IMR-90 (cell line): ENCODE results near the gene RNF123. TPM values are rescaled to one million over a fixed set of nuclear protein-coding genes. Genes with fewer than 3 reads are reported as not detected.

ENCODE experiments used
- ATAC-seq: fragments of 200-7000 bp; cut with Tn5 transposase; 2 replicates; pipeline ENCODE4 v1.9.1; 2020; ENCODE audit warnings: low read depth, mild to moderate bottlenecking, moderate library complexity
- BruUV-seq: library from RNA; stranded (reverse); fragments of 400-500 nt; replicated peaks from 2 replicates; lab custom pipeline; 2021; lab: Mats Ljungman, UMichigan
- CTCF ChIA-PET: fragments of 300-600 bp; formaldehyde crosslinking; extraction: SDS; loops from one replicate; lab custom pipeline; 2021; ENCODE audit warnings: antibody characterized with exemption; lab: Yijun Ruan, JAX
- POLR2A ChIA-PET: fragments of 300-600 bp; sonication (Branson Sonifier 250); formaldehyde crosslinking; loops from one replicate; lab custom pipeline; 2022; ENCODE audit warnings: antibody characterized with exemption; ENCODE audit not compliant: unreplicated experiment; lab: Charles Lee
- DNase-seq: peaks from one replicate; pipeline ENCODE4 v3.0.0; 2013
- H2AFZ ChIP-seq: replicated peaks from 2 replicates; pipeline ENCODE3; 2013; ENCODE audit warnings: low read length, mild to moderate bottlenecking; ENCODE audit not compliant: poor library complexity
- H2AK5ac ChIP-seq: 2 replicates; pipeline ENCODE4 v1.6.1; 2013; ENCODE audit warnings: low read depth, low read length, inconsistent platforms
- H2AK9ac ChIP-seq: replicated peaks from 2 replicates; pipeline ENCODE3; 2013; ENCODE audit warnings: mild to moderate bottlenecking, low read depth, low read length, moderate library complexity; ENCODE audit not compliant: poor library complexity
- H2BK120ac ChIP-seq: 2 replicates; pipeline ENCODE4 v1.6.1; 2013; ENCODE audit warnings: low read depth, low read length, inconsistent platforms
- H2BK15ac ChIP-seq: 3 replicates; pipeline ENCODE4 v1.6.1; 2013; ENCODE audit warnings: low read depth, low read length, inconsistent platforms
- H2BK20ac ChIP-seq: 2 replicates; pipeline ENCODE4 v1.6.1; 2013; ENCODE audit warnings: low read depth, mild to moderate bottlenecking, inconsistent platforms, low read length, moderate library complexity
- H2BK5ac ChIP-seq: 2 replicates; pipeline ENCODE4 v1.6.1; 2013; ENCODE audit warnings: mild to moderate bottlenecking, low read depth, low read length, inconsistent platforms; ENCODE audit not compliant: poor library complexity, severe bottlenecking
- H3K14ac ChIP-seq: replicated peaks from 2 replicates; pipeline ENCODE4 v1.6.1; 2013; ENCODE audit warnings: low read depth, low read length, inconsistent platforms
- H3K18ac ChIP-seq: 2 replicates; pipeline ENCODE4 v1.6.1; 2013; ENCODE audit warnings: low read depth, low read length, control low read depth
- H3K23ac ChIP-seq: 2 replicates; pipeline ENCODE4 v1.6.1; 2013; ENCODE audit warnings: low read depth, low read length, inconsistent platforms
- H3K27ac ChIP-seq: 2 replicates; pipeline ENCODE4 v1.5.1; 2013; ENCODE audit warnings: mild to moderate bottlenecking, control low read depth, low read length; ENCODE audit not compliant: insufficient read depth
- H3K27me3 ChIP-seq: 2 replicates; pipeline ENCODE4 v1.6.1; 2013; ENCODE audit warnings: low read length; ENCODE audit not compliant: control insufficient read depth, insufficient read depth
- H3K36me3 ChIP-seq: 2 replicates; pipeline ENCODE4 v1.6.1; 2013; ENCODE audit warnings: low read length, mixed read lengths; ENCODE audit not compliant: control insufficient read depth, insufficient read depth
- H3K4ac ChIP-seq: 2 replicates; pipeline ENCODE4 v1.6.1; 2013; ENCODE audit warnings: low read depth, low read length, inconsistent platforms
- H3K4me1 ChIP-seq: 2 replicates; pipeline ENCODE4 v1.6.1; 2013; ENCODE audit warnings: low read length, mixed read lengths; ENCODE audit not compliant: control insufficient read depth, insufficient read depth
- H3K4me2 ChIP-seq: 2 replicates; pipeline ENCODE4 v1.6.1; 2013; ENCODE audit warnings: low read depth, mild to moderate bottlenecking, control low read depth, low read length, moderate library complexity
- H3K4me3 ChIP-seq: 2 replicates; pipeline ENCODE4 v1.5.1; 2013; ENCODE audit warnings: low read depth, mild to moderate bottlenecking, control low read depth, low read length, moderate library complexity; ENCODE audit not compliant: insufficient read depth
- H3K56ac ChIP-seq: 2 replicates; pipeline ENCODE4 v1.6.1; 2013; ENCODE audit warnings: low read length, inconsistent platforms; ENCODE audit not compliant: insufficient read depth; ENCODE audit errors: extremely low read depth
- H3K79me1 ChIP-seq, 2 experiments: 2 replicates each; pipeline ENCODE4 v1.6.1; 2013; ENCODE audit warnings: low read length in 2 of 2, inconsistent platforms in 1 of 2, low read depth in 1 of 2
- H3K9ac ChIP-seq: 2 replicates; pipeline ENCODE4 v1.6.1; 2013; ENCODE audit warnings: low read depth, low read length, control low read depth
- H3K9me1 ChIP-seq: 2 replicates; pipeline ENCODE4 v1.6.1; 2013; ENCODE audit warnings: low read length, inconsistent platforms; ENCODE audit not compliant: insufficient read depth
- H3K9me3 ChIP-seq: 2 replicates; pipeline ENCODE4 v1.6.1; 2013; ENCODE audit warnings: low read length; ENCODE audit not compliant: control insufficient read depth, insufficient read depth
- H4K20me1 ChIP-seq: 2 replicates; pipeline ENCODE4 v1.6.1; 2013; ENCODE audit warnings: low read length, inconsistent platforms; ENCODE audit not compliant: insufficient read depth
- H4K5ac ChIP-seq: 2 replicates; pipeline ENCODE4 v1.6.1; 2013; ENCODE audit warnings: mild to moderate bottlenecking, low read depth, low read length, control low read depth
- H4K8ac ChIP-seq, 2 experiments: 2 replicates each; pipeline ENCODE4 v1.6.1; 2013; ENCODE audit warnings: low read depth in 2 of 2, low read length in 2 of 2, control low read depth in 1 of 2, inconsistent platforms in 1 of 2
- H4K91ac ChIP-seq: 2 replicates; pipeline ENCODE4 v1.6.1; 2013; ENCODE audit warnings: low read depth, low read length, inconsistent platforms; ENCODE audit not compliant: insufficient read depth
- BHLHE40 ChIP-seq: fragments of 150-350 bp; IDR thresholded peaks from 2 replicates; pipeline ENCODE4 v1.6.1; 2016; ENCODE audit warnings: mild to moderate bottlenecking, low read depth, low read length
- CEBPB ChIP-seq: IDR thresholded peaks from 2 replicates; pipeline ENCODE4 v1.6.1; 2012; ENCODE audit warnings: low read depth, low read length, improper control_type of control experiment
- CTCF ChIP-seq: conservative IDR thresholded peaks from 2 replicates; pipeline ENCODE4 v1.5.1; 2012; ENCODE audit warnings: mild to moderate bottlenecking, low read depth, low read length, improper control_type of control experiment
- ELK1 ChIP-seq: fragments of 150-350 bp; IDR thresholded peaks from 2 replicates; pipeline ENCODE4 v1.6.1; 2016; ENCODE audit warnings: low read depth, mild to moderate bottlenecking, low read length, moderate library complexity, borderline replicate concordance
- MAFK ChIP-seq: IDR thresholded peaks from 2 replicates; pipeline ENCODE4 v1.6.1; 2012; ENCODE audit warnings: low read depth, low read length, improper control_type of control experiment
- MAZ ChIP-seq: IDR thresholded peaks from 2 replicates; pipeline ENCODE4 v1.6.1; 2012; ENCODE audit warnings: low read depth, mild to moderate bottlenecking, low read length, improper control_type of control experiment, moderate library complexity, borderline replicate concordance
- MXI1 ChIP-seq: IDR thresholded peaks from 2 replicates; pipeline ENCODE4 v1.6.1; 2012; ENCODE audit warnings: low read depth, mild to moderate bottlenecking, low read length, moderate library complexity, borderline replicate concordance
- NFE2L2 ChIP-seq: fragments of 150-350 bp; IDR thresholded peaks from 2 replicates; pipeline ENCODE4 v1.6.1; 2016; ENCODE audit warnings: low read depth, mild to moderate bottlenecking, low read length
- RAD21 ChIP-seq: IDR thresholded peaks from 2 replicates; pipeline ENCODE4 v1.6.1; 2012; ENCODE audit warnings: low read length, improper control_type of control experiment
- RCOR1 ChIP-seq: IDR thresholded peaks from 2 replicates; pipeline ENCODE4 v1.6.1; 2012; ENCODE audit warnings: mild to moderate bottlenecking, low read length, improper control_type of control experiment; ENCODE audit not compliant: insufficient replicate concordance
- RFX5 ChIP-seq: IDR thresholded peaks from 2 replicates; pipeline ENCODE4 v1.8.0; 2012; ENCODE audit warnings: low read depth, mild to moderate bottlenecking, low read length, moderate library complexity
- SMC3 ChIP-seq: fragments of 150-350 bp; IDR thresholded peaks from 2 replicates; pipeline ENCODE4 v1.6.1; 2016; ENCODE audit warnings: low read depth, mild to moderate bottlenecking, antibody characterized with exemption, low read length, moderate library complexity
- WGBS, 2 experiments: methylation state at CpG; one replicate each; pipeline versions ENCODE4 v1.1.5 to v1.1.7; 2013; ENCODE audit warnings: missing lambda C conversion rate in 2 of 2; ENCODE audit not compliant: insufficient read length in 1 of 2; ENCODE audit errors: extremely low coverage in 2 of 2; 5-methylcytosine and 5-hydroxymethylcytosine counted together
- dilution Hi-C: fragments of 300-500 bp; cut with HindIII; formaldehyde crosslinking; loops from one replicate; pipeline ENCODE4 v1.14.3; 2018; ENCODE audit warnings: low sequenced_read_pairs; ENCODE audit not compliant: unreplicated experiment
- in situ Hi-C: fragments of 300-500 bp; cut with MboI; formaldehyde crosslinking; loops from 3 replicates; pipeline ENCODE4 v1.14.3; 2019; ENCODE audit warnings: low sequenced_read_pairs, inconsistent platforms, mixed read lengths
- intact Hi-C: fragments of 100-400 bp; cut with micrococcal nuclease; formaldehyde crosslinking; loops from 2 replicates; pipeline ENCODE4 v1.10.0; 2022
- polyA plus RNA-seq, 3 experiments: library from polyadenylated mRNA; depleted of rRNA; stranded (reverse); fragments of >200 nt; gene quantifications; 2 replicates each; pipeline ENCODE4 v1.2.3, GENCODE V29; 2012; ENCODE audit warnings: low replicate concordance in 1 of 3
- total RNA-seq: library from RNA; depleted of rRNA; stranded (reverse); fragments of >200 nt; gene quantifications from 2 replicates; pipeline ENCODE4 v1.2.3, GENCODE V29; 2012

RNF123 gene
- total and polyA plus RNA-seq, 2 of the 4 experiments (the other 2 are of a cell fraction) = 13.4 to 37.7 TPM

- H2BK120ac ChIP-seq = no peak overlapping the region
- CTCF ChIA-PET = no interaction called here
- no peak overlapping the region for H2AK9ac ChIP-seq
- no peaks in the 10 kb centered on the region for H3K4me1 ChIP-seq
- BruUV-seq = no TSS peak
- H3K4me2 ChIP-seq = no peak overlapping the region
- H4K8ac ChIP-seq = no peak overlapping the region
- no peak overlapping the region for H4K5ac ChIP-seq
- no peak overlapping the region for H3K27ac ChIP-seq
- H3K27me3 ChIP-seq = no peaks in the 10 kb centered on the region
- H3K23ac ChIP-seq = no peak overlapping the region
- no peak overlapping the region for H4K91ac ChIP-seq
- no peak overlapping the region for H3K4ac ChIP-seq
- H3K18ac ChIP-seq = no peak overlapping the region
- no peak overlapping the region for H2AK5ac ChIP-seq
- DNase-seq (no peak), ATAC-seq (no peak)
- dilution Hi-C loops (no loop called here), intact Hi-C loops (no loop called here), in situ Hi-C loops (no loop called here)
- no peaks in the 10 kb centered on the region for H3K9me3 ChIP-seq
- H2BK15ac ChIP-seq = no peak overlapping the region
- no peaks in the 10 kb centered on the region for H3K9me1 ChIP-seq
- POLR2A ChIA-PET = no interaction called here
- no peak overlapping the region for H3K56ac ChIP-seq
- no CpG with 5 or more reads among the region's 6 CpGs for WGBS, 2 experiments
- H3K79me1 ChIP-seq = peaks cover 5 to 8% of the 10 kb centered on the region in 2 experiments; a peak in 1 of 4 replicates
- no peak overlapping the region for H3K4me3 ChIP-seq
- TF ChIP-seq NFE2L2 (no peak), BHLHE40 (no peak), RFX5 (no peak), RCOR1 (no peak), MAZ (no peak), MXI1 (no peak), CTCF (no peak), MAFK (no peak), CEBPB (no peak), RAD21 (no peak), ELK1 (no peak), SMC3 (no peak)
- peak overlapping the region; percentile 32 for H2AFZ ChIP-seq
- H3K9ac ChIP-seq = no peak overlapping the region
- H2BK5ac ChIP-seq = no peak overlapping the region
- H2BK20ac ChIP-seq = no peak overlapping the region
- peaks cover 57% of the 10 kb centered on the region for H3K36me3 ChIP-seq
- no peaks in the 10 kb centered on the region; the same call in 1 of the 2 replicates for H4K20me1 ChIP-seq
- no peak overlapping the region for H3K14ac ChIP-seq
Observed at GRCh38 chr3:49683162-49683561, 6.2 kb upstream of the RNF123 start.
